ENCODE data around the gene FGF3. TPM values are rescaled to one million over a fixed set of nuclear protein-coding genes. Genes with fewer than 3 reads are reported as not detected.

FGF3 gene
- total and polyA plus RNA-seq, 10 of the 15 experiments (the other 5 are each of a cell fraction or from before 2014, with no cell fraction given) = not detected

GRCh38 chr11:69840371-69841169 lies 21.4 kb upstream of the FGF3 start:
- Histone ChIP-seq H3K4me2 (ENCODE audit: control insufficient read depth, insufficient read depth) (no peak overlapping the region), H3K4me3 (no peak overlapping the region), H4K20me1 (ENCODE audit: control insufficient read depth, insufficient read depth) (no peaks in the 10 kb centered on the region), H3K4me1 (ENCODE audit: control insufficient read depth, insufficient read depth, low read length) (no peaks in the 10 kb centered on the region), H3K9me3 (replicated peaks; ENCODE audit: control insufficient read depth, insufficient read depth, low read length) (no peaks in the 10 kb centered on the region), H2AFZ (ENCODE audit: control insufficient read depth, low read depth, low read length) (no peak overlapping the region), H3K79me2 (ENCODE audit: control insufficient read depth, insufficient read depth, low read length) (no peaks in the 10 kb centered on the region), H3K9ac (ENCODE audit: control insufficient read depth, insufficient read depth, low read length) (no peak overlapping the region), H3K27me3 (replicated peaks in 1 of 2; ENCODE audit: control insufficient read depth in 2 of 2, insufficient read depth in 2 of 2, low read length in 1 of 2) (no peaks in the 10 kb centered on the region), H3K36me3 (ENCODE audit: control insufficient read depth in 2 of 2, insufficient read depth in 2 of 2, low read length in 1 of 2) (no peaks in the 10 kb centered on the region), H3K27ac (ENCODE audit: control insufficient read depth, insufficient read depth) (no peak overlapping the region)
- ChIA-PET POLR2A (no interaction called here), CTCF (no interaction called here), SMC1A (ENCODE audit: uncharacterized antibody, unreplicated experiment) (no interaction called here), RAD21 (ENCODE audit: unreplicated experiment) (no interaction called here)
- ATAC-seq = no peak
- 56% methylated on average over 18 of the region's 20 CpGs for WGBS (ENCODE audit: insufficient coverage, insufficient replicate concordance, low lambda C conversion rate, missing lambda C conversion rate)
- TF ChIP-seq FOXM1 (IDR thresholded peaks at IDR 0.05; ENCODE audit: low read depth, low read length) = no peak
- no peak for TF ChIP-seq ATF3 (IDR thresholded peaks at IDR 0.05; ENCODE audit: borderline replicate concordance, extremely low read depth, low read depth, low read length)
- TF ChIP-seq FOS (IDR thresholded peaks at IDR 0.05; ENCODE audit: borderline replicate concordance, extremely low read depth, insufficient read length) = no peak
- no peak for TF ChIP-seq MYC (IDR thresholded peaks at IDR 0.05; ENCODE audit: insufficient read depth, insufficient read length, insufficient replicate concordance, low read length, severe bottlenecking)
- TF ChIP-seq E2F8 (IDR thresholded peaks at IDR 0.05; ENCODE audit: low read depth, partially characterized antibody) = no peak
- no peak for TF ChIP-seq RAD21 (IDR thresholded peaks at IDR 0.05; ENCODE audit: insufficient read depth, low read depth, low read length)
- no peak for FAIRE-seq
- DNase-seq (ENCODE audit: low read depth, low spot score) = no peak
- BruUV-seq (replicated peaks) = no TSS peak
- intact Hi-C loops (cut with micrococcal nuclease; ENCODE audit: unreplicated experiment) (no loop called here), in situ Hi-C loops (cut with MboI) (no loop called here)
